GM12878 (cell line): Measurements from ENCODE around the gene H2AZ2. TPM values are rescaled to one million over a fixed set of nuclear protein-coding genes. Genes with fewer than 3 reads are reported as not detected.

Experiments used
- ATAC-seq: fragments of 200-7000 bp; cut with Tn5 transposase; 3 replicates; pipeline ENCODE4 v1.9.1; 2020; ENCODE audit warnings: mild to moderate bottlenecking, moderate library complexity
- BruUV-seq: library from RNA; stranded (reverse); fragments of 400-500 nt; replicated peaks from 2 replicates; lab custom pipeline; 2021; lab: Mats Ljungman, UMichigan
- CTCF ChIA-PET: fragments of 300-600 bp; sonication (Branson Sonifier 250); formaldehyde crosslinking; extraction: SDS; loops from one replicate; lab custom pipeline; 2021; ENCODE audit warnings: inconsistent platforms; lab: Yijun Ruan, JAX
- POLR2A ChIA-PET: fragments of 350-600 bp; formaldehyde crosslinking; extraction: SDS; loops from one replicate; lab custom pipeline; 2021; ENCODE audit warnings: inconsistent platforms; lab: Charles Lee
- RAD21 ChIA-PET: fragments of 300-600 bp; sonication (Branson Sonifier 250); formaldehyde crosslinking; loops from one replicate; lab custom pipeline; 2023; ENCODE audit warnings: antibody characterized with exemption; ENCODE audit not compliant: unreplicated experiment; lab: Charles Lee
- SMC1A ChIA-PET: fragments of 300-600 bp; sonication (Branson Sonifier 250); formaldehyde crosslinking; loops from one replicate; lab custom pipeline; 2023; ENCODE audit not compliant: unreplicated experiment, uncharacterized antibody; lab: Charles Lee
- DNase-seq: peaks from one replicate; pipeline ENCODE4 v3.0.0-alpha.2; 2011; ENCODE audit warnings: low read depth, low spot score
- FAIRE-seq: peaks from 3 replicates; lab custom pipeline; 2011; peaks lifted over from hg19 to GRCh38; lab: Jason Lieb, UNC
- H2AFZ ChIP-seq: 2 replicates; pipeline ENCODE4 v1.6.0; 2011; ENCODE audit warnings: low read depth, low read length, control low read depth; ENCODE audit not compliant: control insufficient read depth
- H3K27ac ChIP-seq: 2 replicates; pipeline ENCODE4 v1.5.1; 2011; ENCODE audit warnings: control low read depth; ENCODE audit not compliant: control insufficient read depth, insufficient read depth
- H3K27me3 ChIP-seq, 2 experiments: replicated peaks in 1 of 2; 2 replicates each; pipeline versions ENCODE4 v1.6.0 to v1.6.1; 2011; ENCODE audit warnings: low read length in 1 of 2; ENCODE audit not compliant: control insufficient read depth in 2 of 2, insufficient read depth in 2 of 2
- H3K36me3 ChIP-seq, 2 experiments: 2 replicates each; pipeline ENCODE4 v1.5.1; 2011; ENCODE audit warnings: low read length in 1 of 2; ENCODE audit not compliant: control insufficient read depth in 2 of 2, insufficient read depth in 2 of 2
- H3K4me1 ChIP-seq: 2 replicates; pipeline ENCODE4 v1.6.1; 2011; ENCODE audit warnings: mild to moderate bottlenecking, low read length, moderate library complexity, mixed read lengths; ENCODE audit not compliant: control insufficient read depth, insufficient read depth
- H3K4me2 ChIP-seq: 2 replicates; pipeline ENCODE4 v1.6.0; 2011; ENCODE audit warnings: control low read depth; ENCODE audit not compliant: control insufficient read depth, insufficient read depth
- H3K4me3 ChIP-seq: fragments of 200-600 bp; sonication (generic); 2 replicates; pipeline ENCODE4 v1.5.1; 2016
- H3K79me2 ChIP-seq: 2 replicates; pipeline ENCODE4 v1.6.0; 2011; ENCODE audit warnings: low read length; ENCODE audit not compliant: control insufficient read depth, insufficient read depth
- H3K9ac ChIP-seq: 2 replicates; pipeline ENCODE4 v1.8.0; 2011; ENCODE audit warnings: low read length, control low read depth, mixed read lengths; ENCODE audit not compliant: control insufficient read depth, insufficient read depth
- H3K9me3 ChIP-seq: replicated peaks from 3 replicates; pipeline ENCODE4 v1.5.1; 2011; ENCODE audit warnings: mild to moderate bottlenecking, low read length; ENCODE audit not compliant: control insufficient read depth, insufficient read depth
- H4K20me1 ChIP-seq: 2 replicates; pipeline ENCODE4 v1.6.0; 2011; ENCODE audit not compliant: control insufficient read depth, insufficient read depth
- BMI1 ChIP-seq: fragments of 450-650 bp; IDR thresholded peaks from 2 replicates; pipeline ENCODE4 v1.6.1; 2016; ENCODE audit warnings: mild to moderate bottlenecking, moderate library complexity, borderline replicate concordance
- EGR1 ChIP-seq, 2 experiments: IDR thresholded peaks; 1 replicate in 1 of 2; 2 replicates in 1 of 2; pipeline ENCODE4 v1.6.1; 2011 to 2012; ENCODE audit warnings: low read depth in 2 of 2, low read length in 2 of 2, borderline replicate concordance in 1 of 2, mild to moderate bottlenecking in 1 of 2, moderate library complexity in 1 of 2
- HDGF ChIP-seq: fragments of 450-650 bp; IDR thresholded peaks from 2 replicates; pipeline ENCODE4 v1.6.1; 2016; ENCODE audit warnings: antibody characterized with exemption
- PAX5 ChIP-seq: IDR thresholded peaks from 2 replicates; pipeline ENCODE4 v1.6.1; 2011; ENCODE audit warnings: low read depth, low read length, borderline replicate concordance
- PAX8 ChIP-seq: fragments of 450-650 bp; IDR thresholded peaks from 2 replicates; pipeline ENCODE4 v1.6.1; 2017; ENCODE audit warnings: mild to moderate bottlenecking, moderate library complexity
- RB1 ChIP-seq: fragments of 450-650 bp; formaldehyde crosslinking; IDR thresholded peaks from 2 replicates; pipeline ENCODE4 v1.6.1; 2017; ENCODE audit warnings: mild to moderate bottlenecking, borderline replicate concordance
- TBL1XR1 ChIP-seq: IDR thresholded peaks from 2 replicates; pipeline ENCODE4 v1.6.1; 2012; ENCODE audit warnings: low read depth, low read length, improper control_type of control experiment
- TCF7 ChIP-seq: IDR thresholded peaks from 2 replicates; pipeline ENCODE4 v1.6.1; 2014; ENCODE audit warnings: antibody characterized with exemption, borderline replicate concordance
- ZNF24 ChIP-seq: fragments of 450-650 bp; IDR thresholded peaks from 2 replicates; pipeline ENCODE4 v1.6.1; 2017; ENCODE audit warnings: antibody characterized with exemption, mild to moderate bottlenecking
- ZNF274 ChIP-seq: IDR thresholded peaks from one replicate; pipeline ENCODE4 v1.8.0; 2011; ENCODE audit not compliant: insufficient read length, insufficient read depth
- whole genome bisulfite sequencing: methylation state at CpG from one replicate; pipeline ENCODE4 v1.1.6; 2016; ENCODE audit warnings: low lambda C conversion rate; ENCODE audit not compliant: insufficient replicate concordance, insufficient coverage; ENCODE audit errors: missing lambda C conversion rate; 5-methylcytosine and 5-hydroxymethylcytosine counted together
- in situ Hi-C: fragments of 300-500 bp; cut with MboI; formaldehyde crosslinking; loops from 9 replicates; pipeline ENCODE4 v1.14.3; 2018; ENCODE audit warnings: mixed read lengths
- intact Hi-C: fragments of 100-400 bp; cut with micrococcal nuclease; formaldehyde crosslinking; loops from one replicate; pipeline ENCODE4 v1.14.2; 2022; ENCODE audit not compliant: unreplicated experiment
- polyA plus RNA-seq, 11 experiments: library from polyadenylated mRNA; depleted of rRNA in 4 of 11; unstranded in 6 of 11; stranded (reverse) in 5 of 11; fragments of >200 nt; fragmentation: Nextera tagmentation in 4 of 11; fragmentation: Illumina TruSeq in 1 of 11; extraction: Ambion mirVana in 4 of 11; extraction: Trizol in 1 of 11; gene quantifications; 1 replicate in 1 of 11; 2 replicates in 10 of 11; pipeline versions ENCODE4 v1.2.1 to v1.2.3, GENCODE V29; 2011 to 2016; ENCODE audit warnings: inconsistent platforms in 2 of 11, missing spikeins in 2 of 11, low read depth in 1 of 11
- total RNA-seq, 4 experiments: library from RNA; depleted of rRNA in 3 of 4; stranded (reverse); fragments of >200 nt in 3 of 4; fragmentation: Illumina TruSeq in 1 of 4; extraction: Trizol in 1 of 4; gene quantifications; 2 replicates each; pipeline versions ENCODE4 v1.2.1 to v1.2.3, GENCODE V29; 2013 to 2021

The H2AZ2 gene
- total and polyA plus RNA-seq, 10 of the 15 experiments (the other 5 are each of a cell fraction or from before 2014, with no cell fraction given): 118 to 366 (median 223) TPM

DNA sequence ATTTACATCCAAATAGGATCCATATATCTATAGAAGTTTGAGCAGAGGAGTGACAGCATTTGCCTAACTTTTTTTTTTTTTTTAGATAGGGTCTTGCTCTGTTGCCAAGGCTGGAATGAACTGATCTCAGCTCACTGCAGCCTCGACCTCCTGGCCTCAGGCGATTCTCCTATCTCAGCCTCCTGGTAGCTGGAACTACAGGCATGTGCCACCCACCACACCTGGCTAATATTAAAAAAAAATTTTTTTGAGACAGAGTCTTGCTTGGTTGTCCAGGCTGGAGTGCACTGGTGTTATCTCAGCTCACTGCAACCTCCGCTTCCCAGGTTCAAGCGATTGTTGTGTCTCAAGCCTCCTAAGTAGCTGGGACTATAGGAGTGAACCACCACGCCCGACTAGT is 36.3 kb downstream of the H2AZ2 start:
- Histone ChIP-seq H3K9me3 (no peaks in the 10 kb centered on the region), H3K27ac (no peak overlapping the region), H3K9ac (no peak overlapping the region), H3K4me1 (peaks cover 4% of the 10 kb centered on the region; the same call in 1 of the 2 replicates), H3K79me2 (no peaks in the 10 kb centered on the region), H3K4me2 (no peak overlapping the region), H3K27me3 (no peaks in the 10 kb centered on the region), H4K20me1 (no peaks in the 10 kb centered on the region), H2AFZ (no peak overlapping the region), H3K4me3 (no peak overlapping the region), H3K36me3 (no peaks in the 10 kb centered on the region)
- no peak for TF ChIP-seq BMI1
- TF ChIP-seq RB1: no peak
- no peak for TF ChIP-seq PAX5
- no peak for TF ChIP-seq TBL1XR1
- TF ChIP-seq PAX8: no peak
- no peak for TF ChIP-seq EGR1 (IDR thresholded peaks at IDR 0.05; ENCODE audit: borderline replicate concordance in 1 of 2, low read depth in 2 of 2, low read length in 2 of 2)
- TF ChIP-seq TCF7: no peak
- no peak for TF ChIP-seq ZNF24
- TF ChIP-seq ZNF274: no peak
- TF ChIP-seq HDGF: no peak
- RAD21 ChIA-PET: interaction anchor here (1.3 kb wide), 1 partner anchor 15 kb away, joined by 3 read pairs; no protein-coding TSS in a partner anchor
- no peak for DNase-seq
- in situ Hi-C loops (no loop called here), intact Hi-C loops (no loop called here)
- BruUV-seq: no TSS peak
- SMC1A ChIA-PET: interaction anchor here (1.4 to 2.6 kb wide), 3 partner anchors 13 to 60 kb away, joined by 3 to 12 read pairs (median 7); no protein-coding TSS in a partner anchor
- CTCF ChIA-PET: interaction anchor here (0.9 to 1.1 kb wide), 3 partner anchors 12 to 36 kb away, joined by 3 to 4 read pairs (median 3); no protein-coding TSS in a partner anchor
- POLR2A ChIA-PET: interaction anchor here (1.1 to 1.7 kb wide), 2 partner anchors 13 to 34 kb away, joined by 5 to 7 read pairs; no protein-coding TSS in a partner anchor
- WGBS: 86% methylated on average over 6 of the region's 6 CpGs
- ATAC-seq: no peak
- no peak for FAIRE-seq
